Urothelium cell line (cell line): Measurements from ENCODE around the gene VPS13D.
"Not testable (repeated sequence)": the region's sequence is repeated elsewhere in the genome, so short reads cannot be mapped to it uniquely, and the experiment has no call there.

Experiments used
- DNase-seq: peaks from one replicate; pipeline ENCODE4 v3.0.0; 2011; ENCODE audit warnings: low spot score, mixed read lengths
- FAIRE-seq: peaks from 2 replicates; lab custom pipeline; 2011; peaks lifted over from hg19 to GRCh38; lab: Jason Lieb, UNC

Gene VPS13D

GRCh38 chr1:12285496-12286143 lies 55.8 kb downstream of the VPS13D start:
- DNase-seq, result no peak
- no peak for FAIRE-seq

- no peak for DNase-seq
Observed at GRCh38 chr1:12287869-12288268, 58.0 kb downstream of the VPS13D start.

GRCh38 chr1:12290828-12291227 lies 61.0 kb downstream of the VPS13D start:
- DNase-seq (no peak), FAIRE-seq (no peak)

More at GRCh38 chr1:12287869-12288268, 58.0 kb downstream of the VPS13D start:
- FAIRE-seq, result no peak

GRCh38 chr1:12293416-12293815 lies 63.6 kb downstream of the VPS13D start:
- no peak for FAIRE-seq
- DNase-seq, result no peak

- FAIRE-seq, result no peak
Observed at GRCh38 chr1:12294076-12294475, 64.2 kb downstream of the VPS13D start.

GRCh38 chr1:12296016-12296415 lies 66.2 kb downstream of the VPS13D start:
- DNase-seq (no peak), FAIRE-seq (no peak)

More at GRCh38 chr1:12294076-12294475, 64.2 kb downstream of the VPS13D start:
- DNase-seq, result no peak

GRCh38 chr1:12296623-12297022 lies 66.8 kb downstream of the VPS13D start:
- no peak for FAIRE-seq
- no peak for DNase-seq

GRCh38 chr1:12300706-12301105 lies 70.9 kb downstream of the VPS13D start:
- FAIRE-seq (no peak), DNase-seq (no peak)

GRCh38 chr1:12301518-12302237 lies 71.8 kb downstream of the VPS13D start:
- FAIRE-seq, result no peak
- no peak for DNase-seq

- FAIRE-seq, result no peak
- no peak for DNase-seq
Observed at GRCh38 chr1:12302798-12303447, 73.1 kb downstream of the VPS13D start.

- no peak for FAIRE-seq
Observed at GRCh38 chr1:12305377-12305776, 75.5 kb downstream of the VPS13D start.

GRCh38 chr1:12309783-12310742 lies 80.2 kb downstream of the VPS13D start:
- no peak for FAIRE-seq
- no peak for DNase-seq

More at GRCh38 chr1:12305377-12305776, 75.5 kb downstream of the VPS13D start:
- no peak for DNase-seq

GRCh38 chr1:12314333-12314903 lies 84.6 kb downstream of the VPS13D start:
- DNase-seq (peak; percentile 12), FAIRE-seq (no peak)

GRCh38 chr1:12315146-12315545 lies 85.3 kb downstream of the VPS13D start:
- DNase-seq (no peak), FAIRE-seq (no peak)

GRCh38 chr1:12316331-12316730 lies 86.5 kb downstream of the VPS13D start:
- no peak for FAIRE-seq
- DNase-seq, result no peak

GRCh38 chr1:12320486-12320885 lies 90.7 kb downstream of the VPS13D start:
- FAIRE-seq, result no peak
- no peak for DNase-seq

- DNase-seq, result no peak
- FAIRE-seq, result no peak
Observed at GRCh38 chr1:12324423-12324822, 94.6 kb downstream of the VPS13D start.

GRCh38 chr1:12324973-12325372 lies 95.1 kb downstream of the VPS13D start:
- DNase-seq, FAIRE-seq: not testable (repeated sequence)

GRCh38 chr1:12326986-12327385 lies 97.2 kb downstream of the VPS13D start:
- FAIRE-seq (no peak), DNase-seq (no peak)

GRCh38 chr1:12327566-12327965 lies 97.7 kb downstream of the VPS13D start:
- FAIRE-seq, result no peak
- DNase-seq, result no peak
